ENCODE measurements around the gene ITCH.
"Not testable (repeated sequence)": the region's sequence is repeated elsewhere in the genome, so short reads cannot be mapped to it uniquely, and the experiment has no call there.

Gene ITCH

GRCh38 chr20:34420975-34421374 is 57.9 kb downstream of the ITCH start:
- no peak overlapping the region for H3K23ac ChIP-seq (ENCODE audit: low read length)
- no peaks in the 10 kb centered on the region for H3K9me3 ChIP-seq (ENCODE audit: insufficient read depth, low read depth, low read length)
- no peaks in the 10 kb centered on the region for H3K4me1 ChIP-seq (ENCODE audit: control insufficient read depth in 1 of 2, insufficient read depth in 2 of 2, low read length in 2 of 2)
- H2BK5ac ChIP-seq (ENCODE audit: low read depth, low read length, poor library complexity), result no peak overlapping the region
- no peak overlapping the region for H3K4me2 ChIP-seq (ENCODE audit: low read length)
- H3K4me3 ChIP-seq (ENCODE audit: low read depth, low read length), result no peak overlapping the region
- H3K18ac ChIP-seq (ENCODE audit: low read length), result no peak overlapping the region
- no CpG with 5 or more reads among the region's 4 CpGs for WGBS (ENCODE audit: extremely low coverage, insufficient coverage, insufficient read length)
- H3K4ac ChIP-seq (ENCODE audit: low read depth, low read length), result no peak overlapping the region
- no peak overlapping the region for H2BK12ac ChIP-seq (ENCODE audit: low read length)
- H3K79me2 ChIP-seq (ENCODE audit: control insufficient read depth, insufficient read depth, low read length, poor library complexity), result no peaks in the 10 kb centered on the region
- DNase-seq, result no peak
- no peak overlapping the region for H2BK120ac ChIP-seq (ENCODE audit: insufficient read depth, low read length, poor library complexity)
- no peak overlapping the region for H4K91ac ChIP-seq (ENCODE audit: low read depth, low read length)
- H3K14ac ChIP-seq (ENCODE audit: low read length), result no peak overlapping the region
- no peak overlapping the region for H3K27ac ChIP-seq (ENCODE audit: low read depth, low read length)
- no peaks in the 10 kb centered on the region for H3K79me1 ChIP-seq (ENCODE audit: low read length)
- no peaks in the 10 kb centered on the region for H3K27me3 ChIP-seq (ENCODE audit: insufficient read depth, low read length)
- H4K12ac ChIP-seq (ENCODE audit: low read depth, low read length), result no peak overlapping the region
- no peak overlapping the region for H2AFZ ChIP-seq (ENCODE audit: insufficient read depth, low read length, poor library complexity)
- H3K9ac ChIP-seq (ENCODE audit: low read length), result no peak overlapping the region
- no peak overlapping the region for H4K8ac ChIP-seq (ENCODE audit: low read depth, low read length)
- no peak overlapping the region for H2AK5ac ChIP-seq (ENCODE audit: low read length)
- peaks cover 31 to 33% of the 10 kb centered on the region in 2 experiments for H3K36me3 ChIP-seq (ENCODE audit: control insufficient read depth in 1 of 2, insufficient read depth in 2 of 2, low read length in 2 of 2)

DNA sequence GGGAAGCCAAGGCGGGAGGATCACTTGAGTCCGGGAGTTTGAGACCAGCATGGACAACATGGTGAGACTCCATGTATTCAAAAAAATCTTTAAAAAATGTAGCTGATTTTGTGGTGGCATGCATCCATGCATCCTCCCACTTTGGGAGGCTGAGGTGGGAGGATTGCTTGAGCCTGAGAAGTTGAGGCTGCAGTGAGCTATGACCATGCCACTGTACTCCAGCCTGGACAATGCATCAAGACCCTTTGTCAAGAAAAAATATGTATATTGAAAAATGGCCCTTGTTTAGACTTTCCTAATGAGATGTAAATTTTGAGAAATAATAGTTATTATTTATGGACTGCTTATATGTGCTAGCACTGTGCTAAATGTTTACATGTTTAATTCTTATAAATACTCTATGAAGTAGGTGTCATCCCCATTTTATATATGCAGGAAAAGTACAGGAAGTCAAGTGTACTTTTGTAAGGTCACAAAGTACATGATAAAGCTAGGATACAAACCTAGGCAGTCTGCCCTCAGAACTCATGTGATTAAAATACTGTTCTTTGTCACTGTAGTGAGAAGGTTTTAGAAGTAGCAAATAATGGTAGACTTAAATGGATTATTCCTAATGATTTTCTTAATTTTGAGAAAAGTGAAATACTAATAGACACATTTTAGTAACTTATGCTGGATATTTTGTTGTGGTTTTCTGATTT is 58.8 kb downstream of the ITCH start:
- Histone ChIP-seq H3K79me1 (ENCODE audit: low read length) (no peaks in the 10 kb centered on the region), H4K8ac (ENCODE audit: low read depth, low read length) (no peak overlapping the region), H3K14ac (ENCODE audit: low read length) (no peak overlapping the region), H3K4me1 (ENCODE audit: control insufficient read depth in 1 of 2, insufficient read depth in 2 of 2, low read length in 2 of 2) (no peaks in the 10 kb centered on the region), H3K9ac (ENCODE audit: low read length) (no peak overlapping the region), H2BK12ac (ENCODE audit: low read length) (no peak overlapping the region), H3K79me2 (ENCODE audit: control insufficient read depth, insufficient read depth, low read length, poor library complexity) (no peaks in the 10 kb centered on the region), H3K18ac (ENCODE audit: low read length) (no peak overlapping the region), H3K23ac (ENCODE audit: low read length) (no peak overlapping the region), H3K4me2 (ENCODE audit: low read length) (no peak overlapping the region), H3K27me3 (ENCODE audit: insufficient read depth, low read length) (no peaks in the 10 kb centered on the region), H3K4ac (ENCODE audit: low read depth, low read length) (no peak overlapping the region), H2BK120ac (ENCODE audit: insufficient read depth, low read length, poor library complexity) (no peak overlapping the region), H3K9me3 (ENCODE audit: insufficient read depth, low read depth, low read length) (no peaks in the 10 kb centered on the region), H2AK5ac (ENCODE audit: low read length) (no peak overlapping the region), H2AFZ (ENCODE audit: insufficient read depth, low read length, poor library complexity) (no peak overlapping the region), H3K4me3 (ENCODE audit: low read depth, low read length) (no peak overlapping the region), H4K91ac (ENCODE audit: low read depth, low read length) (no peak overlapping the region), H3K27ac (ENCODE audit: low read depth, low read length) (no peak overlapping the region), H2BK5ac (ENCODE audit: low read depth, low read length, poor library complexity) (no peak overlapping the region), H3K36me3 (ENCODE audit: control insufficient read depth in 1 of 2, insufficient read depth in 2 of 2, low read length in 2 of 2) (peaks cover 33 to 36% of the 10 kb centered on the region in 2 experiments), H4K12ac (ENCODE audit: low read depth, low read length) (no peak overlapping the region)
- DNase-seq, result no peak
- WGBS (ENCODE audit: extremely low coverage, insufficient coverage, insufficient read length), result no CpG with 5 or more reads among the region's 2 CpGs

DNA sequence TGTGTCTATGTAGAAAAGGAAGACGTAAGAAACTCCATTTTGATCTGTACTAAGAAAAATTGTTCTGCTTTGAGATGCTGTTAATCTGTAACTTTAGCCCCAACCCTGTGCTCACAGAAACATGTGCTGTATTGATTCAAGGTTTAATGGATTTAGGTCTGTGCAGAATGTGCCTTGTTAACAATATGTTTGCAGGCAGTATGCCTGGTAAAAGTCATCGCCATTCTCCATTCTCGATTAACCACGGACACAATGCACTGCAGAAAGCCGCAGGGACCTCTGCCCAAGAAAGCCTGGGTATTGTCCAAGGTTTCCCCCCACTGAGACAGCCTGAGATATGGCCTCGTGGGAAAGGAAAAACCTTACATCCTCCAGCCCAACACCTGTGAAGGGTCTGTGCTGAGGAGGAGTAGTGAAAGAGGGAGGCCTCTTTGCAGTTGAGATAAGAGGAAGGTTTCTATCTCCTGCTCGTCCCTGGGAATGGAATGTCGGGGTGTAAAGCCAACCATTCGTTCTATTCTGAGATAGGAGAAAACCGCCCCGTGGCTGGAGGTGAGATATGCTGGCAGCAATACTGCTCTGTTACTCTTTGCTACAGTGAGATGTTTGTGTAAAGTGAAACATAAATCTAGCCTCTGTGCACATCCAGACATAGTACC is 62.1 kb downstream of the ITCH start:
- not testable (repeated sequence) for H2AK5ac ChIP-seq (ENCODE audit: low read length)

DNA sequence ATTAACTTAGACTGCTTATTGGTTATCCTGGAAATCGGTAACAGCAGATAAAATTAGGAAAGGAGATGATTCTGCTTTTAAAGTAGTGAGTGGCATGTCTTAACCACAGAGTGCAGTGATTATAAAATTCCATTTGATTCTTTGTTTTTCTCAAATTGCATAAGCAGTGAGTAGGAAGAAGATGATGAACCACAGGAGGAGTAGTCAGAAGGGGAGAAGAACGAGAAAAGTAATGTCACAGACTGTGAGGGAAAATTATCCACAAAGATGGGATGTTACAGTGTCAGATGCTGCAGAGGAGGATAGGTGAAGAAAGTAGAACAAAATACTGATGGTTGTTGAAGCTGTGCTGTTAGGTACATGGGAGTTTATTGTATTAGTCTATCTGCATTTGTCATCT is 63.0 kb downstream of the ITCH start:
- no peak overlapping the region for H3K9ac ChIP-seq (ENCODE audit: low read length)
- H2AK5ac ChIP-seq (ENCODE audit: low read length), result no peak overlapping the region
- H4K8ac ChIP-seq (ENCODE audit: low read depth, low read length), result no peak overlapping the region
- H3K23ac ChIP-seq (ENCODE audit: low read length), result no peak overlapping the region
- no peak overlapping the region for H3K4ac ChIP-seq (ENCODE audit: low read depth, low read length)
- H3K79me2 ChIP-seq (ENCODE audit: control insufficient read depth, insufficient read depth, low read length, poor library complexity), result no peaks in the 10 kb centered on the region
- H2BK120ac ChIP-seq (ENCODE audit: insufficient read depth, low read length, poor library complexity), result no peak overlapping the region
- H4K91ac ChIP-seq (ENCODE audit: low read depth, low read length), result no peak overlapping the region
- H2AFZ ChIP-seq (ENCODE audit: insufficient read depth, low read length, poor library complexity), result no peak overlapping the region
- no peaks in the 10 kb centered on the region for H3K79me1 ChIP-seq (ENCODE audit: low read length)
- H4K12ac ChIP-seq (ENCODE audit: low read depth, low read length), result no peak overlapping the region
- no peak overlapping the region for H3K27ac ChIP-seq (ENCODE audit: low read depth, low read length)
- H3K4me1 ChIP-seq (ENCODE audit: control insufficient read depth in 1 of 2, insufficient read depth in 2 of 2, low read length in 2 of 2), result no peaks in the 10 kb centered on the region
- no peak overlapping the region for H3K4me3 ChIP-seq (ENCODE audit: low read depth, low read length)
- no peak overlapping the region for H3K4me2 ChIP-seq (ENCODE audit: low read length)
- no peak overlapping the region for H3K18ac ChIP-seq (ENCODE audit: low read length)
- no peak overlapping the region for H2BK12ac ChIP-seq (ENCODE audit: low read length)
- H3K36me3 ChIP-seq (ENCODE audit: control insufficient read depth in 1 of 2, insufficient read depth in 2 of 2, low read length in 2 of 2), result peaks cover 28 to 31% of the 10 kb centered on the region in 2 experiments
- no peaks in the 10 kb centered on the region for H3K9me3 ChIP-seq (ENCODE audit: insufficient read depth, low read depth, low read length)
- WGBS (ENCODE audit: extremely low coverage, insufficient coverage, insufficient read length), result no CpG with 5 or more reads among the region's 2 CpGs
- no peak overlapping the region for H3K14ac ChIP-seq (ENCODE audit: low read length)
- H2BK5ac ChIP-seq (ENCODE audit: low read depth, low read length, poor library complexity), result no peak overlapping the region
- DNase-seq, result no peak
- H3K27me3 ChIP-seq (ENCODE audit: insufficient read depth, low read length), result no peaks in the 10 kb centered on the region

More for the DNA sequence above, 62.1 kb downstream of the ITCH start:
- H2BK120ac ChIP-seq (ENCODE audit: insufficient read depth, low read length, poor library complexity); H3K27me3 ChIP-seq (ENCODE audit: insufficient read depth, low read length); H2AFZ ChIP-seq (ENCODE audit: insufficient read depth, low read length, poor library complexity); H3K9me3 ChIP-seq (ENCODE audit: insufficient read depth, low read depth, low read length); H3K18ac ChIP-seq (ENCODE audit: low read length); H3K4me3 ChIP-seq (ENCODE audit: low read depth, low read length); H3K9ac ChIP-seq (ENCODE audit: low read length); H2BK12ac ChIP-seq (ENCODE audit: low read length); H3K79me2 ChIP-seq (ENCODE audit: control insufficient read depth, insufficient read depth, low read length, poor library complexity); H4K8ac ChIP-seq (ENCODE audit: low read depth, low read length); DNase-seq; H4K12ac ChIP-seq (ENCODE audit: low read depth, low read length); H3K4me2 ChIP-seq (ENCODE audit: low read length); H3K27ac ChIP-seq (ENCODE audit: low read depth, low read length); H3K4me1 ChIP-seq (ENCODE audit: control insufficient read depth in 1 of 2, insufficient read depth in 2 of 2, low read length in 2 of 2); H3K23ac ChIP-seq (ENCODE audit: low read length); H4K91ac ChIP-seq (ENCODE audit: low read depth, low read length); H3K4ac ChIP-seq (ENCODE audit: low read depth, low read length); H3K14ac ChIP-seq (ENCODE audit: low read length); H2BK5ac ChIP-seq (ENCODE audit: low read depth, low read length, poor library complexity); H3K79me1 ChIP-seq (ENCODE audit: low read length): not testable (repeated sequence)
- peaks cover 31 to 32% of the 10 kb centered on the region in 2 experiments for H3K36me3 ChIP-seq (ENCODE audit: control insufficient read depth in 1 of 2, insufficient read depth in 2 of 2, low read length in 2 of 2)
- WGBS (ENCODE audit: extremely low coverage, insufficient coverage, insufficient read length), result no CpG with 5 or more reads among the region's 11 CpGs
